ENCODE data around the gene PTPRB.

PTPRB gene

GRCh38 chr12:70659077-70659606 lies 21.9 kb upstream of the PTPRB start:
- ChIA-PET CTCF (interaction anchor here (0.9 kb wide), 1 partner anchor 77 kb away, joined by 3 read pairs; no protein-coding TSS in a partner anchor), POLR2A (no interaction called here)
- Histone ChIP-seq H3K27ac (ENCODE audit: insufficient read depth in 1 of 2, low read depth in 1 of 2, low read length in 2 of 2, poor library complexity in 1 of 2, severe bottlenecking in 2 of 2) (no peak overlapping the region), H3K36me3 (ENCODE audit: control insufficient read depth in 4 of 4, insufficient read depth in 4 of 4, low read length in 3 of 4) (no peaks in the 10 kb centered on the region), H3K27me3 (replicated peaks in 2 of 5; ENCODE audit: control insufficient read depth in 4 of 5, insufficient read depth in 5 of 5, low read length in 4 of 5) (no peaks in the 10 kb centered on the region), H3K4me1 (ENCODE audit: control extremely low read depth in 1 of 4, control insufficient read depth in 4 of 4, insufficient read depth in 4 of 4, low read length in 3 of 4) (peaks cover 0 to 14% (median 1%) of the 10 kb centered on the region in 4 experiments), H3K9me3 (ENCODE audit: control extremely low read depth in 1 of 5, control insufficient read depth in 4 of 5, insufficient read depth in 2 of 5, low read depth in 1 of 5, low read length in 4 of 5) (no peaks in the 10 kb centered on the region), H3K4me3 (ENCODE audit: control insufficient read depth in 1 of 7, extremely low read depth in 1 of 7, insufficient read depth in 4 of 7, low read depth in 2 of 7, low read length in 6 of 7) (no peak overlapping the region)
- WGBS (ENCODE audit: insufficient coverage): 98% methylated on average over 4 of the region's 6 CpGs
- DNase-seq: peak in 1 of 3 donors; percentile 26

- DNase-seq: no peak
- CTCF ChIA-PET: interaction anchor here (1.5 kb wide), 1 partner anchor 82 kb away, joined by 3 read pairs; no protein-coding TSS in a partner anchor
- 90% methylated on average over 4 of the region's 4 CpGs for WGBS (ENCODE audit: insufficient coverage)
Observed at GRCh38 chr12:70657616-70658286, 20.5 kb upstream of the PTPRB start.

GRCh38 chr12:70652451-70652850 lies 15.2 kb upstream of the PTPRB start:
- no peaks in the 10 kb centered on the region for H3K9me3 ChIP-seq (ENCODE audit: control extremely low read depth in 1 of 5, control insufficient read depth in 4 of 5, insufficient read depth in 2 of 5, low read depth in 1 of 5, low read length in 4 of 5)
- H3K27me3 ChIP-seq (replicated peaks in 2 of 5; ENCODE audit: control insufficient read depth in 4 of 5, insufficient read depth in 5 of 5, low read length in 4 of 5): no peaks in the 10 kb centered on the region
- no peak for DNase-seq
- H3K4me3 ChIP-seq (ENCODE audit: control insufficient read depth in 1 of 7, extremely low read depth in 1 of 7, insufficient read depth in 4 of 7, low read depth in 2 of 7, low read length in 6 of 7): no peak overlapping the region
- H3K36me3 ChIP-seq (ENCODE audit: control insufficient read depth in 4 of 4, insufficient read depth in 4 of 4, low read length in 3 of 4): no peaks in the 10 kb centered on the region
- no peaks in the 10 kb centered on the region for H3K4me1 ChIP-seq (ENCODE audit: control extremely low read depth in 1 of 4, control insufficient read depth in 4 of 4, insufficient read depth in 4 of 4, low read length in 3 of 4)
- 100% methylated on average over 1 of the region's 1 CpG for WGBS (ENCODE audit: insufficient coverage)
- ChIA-PET POLR2A (no interaction called here), CTCF (no interaction called here)
- no peak overlapping the region for H3K27ac ChIP-seq (ENCODE audit: insufficient read depth in 1 of 2, low read depth in 1 of 2, low read length in 2 of 2, poor library complexity in 1 of 2, severe bottlenecking in 2 of 2)

More at GRCh38 chr12:70657616-70658286, 20.5 kb upstream of the PTPRB start:
- Histone ChIP-seq H3K27ac (ENCODE audit: insufficient read depth in 1 of 2, low read depth in 1 of 2, low read length in 2 of 2, poor library complexity in 1 of 2, severe bottlenecking in 2 of 2) (no peak overlapping the region), H3K27me3 (replicated peaks in 2 of 5; ENCODE audit: control insufficient read depth in 4 of 5, insufficient read depth in 5 of 5, low read length in 4 of 5) (no peaks in the 10 kb centered on the region), H3K9me3 (ENCODE audit: control extremely low read depth in 1 of 5, control insufficient read depth in 4 of 5, insufficient read depth in 2 of 5, low read depth in 1 of 5, low read length in 4 of 5) (no peaks in the 10 kb centered on the region), H3K36me3 (ENCODE audit: control insufficient read depth in 4 of 4, insufficient read depth in 4 of 4, low read length in 3 of 4) (no peaks in the 10 kb centered on the region), H3K4me1 (ENCODE audit: control extremely low read depth in 1 of 4, control insufficient read depth in 4 of 4, insufficient read depth in 4 of 4, low read length in 3 of 4) (peaks cover 0 to 14% (median 1%) of the 10 kb centered on the region in 4 experiments), H3K4me3 (ENCODE audit: control insufficient read depth in 1 of 7, extremely low read depth in 1 of 7, insufficient read depth in 4 of 7, low read depth in 2 of 7, low read length in 6 of 7) (no peak overlapping the region)
- POLR2A ChIA-PET: interaction anchor here (0.5 kb wide), 1 partner anchor 10 kb away, joined by 3 read pairs; no protein-coding TSS in a partner anchor

GRCh38 chr12:70648831-70649230 lies 11.6 kb upstream of the PTPRB start:
- ChIA-PET POLR2A (no interaction called here), CTCF (no interaction called here)
- no peaks in the 10 kb centered on the region for H3K36me3 ChIP-seq (ENCODE audit: control insufficient read depth in 4 of 4, insufficient read depth in 4 of 4, low read length in 3 of 4)
- no peak for DNase-seq
- H3K9me3 ChIP-seq (ENCODE audit: control extremely low read depth in 1 of 5, control insufficient read depth in 4 of 5, insufficient read depth in 2 of 5, low read depth in 1 of 5, low read length in 4 of 5): no peaks in the 10 kb centered on the region
- WGBS (ENCODE audit: insufficient coverage): no CpG with 5 or more reads among the region's 2 CpGs
- no peak overlapping the region for H3K27ac ChIP-seq (ENCODE audit: insufficient read depth in 1 of 2, low read depth in 1 of 2, low read length in 2 of 2, poor library complexity in 1 of 2, severe bottlenecking in 2 of 2)
- no peak overlapping the region for H3K4me3 ChIP-seq (ENCODE audit: control insufficient read depth in 1 of 7, extremely low read depth in 1 of 7, insufficient read depth in 4 of 7, low read depth in 2 of 7, low read length in 6 of 7)
- H3K27me3 ChIP-seq (replicated peaks in 2 of 5; ENCODE audit: control insufficient read depth in 4 of 5, insufficient read depth in 5 of 5, low read length in 4 of 5): no peaks in the 10 kb centered on the region
- peaks cover 0 to 16% (median 10%) of the 10 kb centered on the region in 4 experiments for H3K4me1 ChIP-seq (ENCODE audit: control extremely low read depth in 1 of 4, control insufficient read depth in 4 of 4, insufficient read depth in 4 of 4, low read length in 3 of 4)

- ChIA-PET POLR2A (no interaction called here), CTCF (interaction anchor here (1.2 kb wide), 1 partner anchor 16 kb away, joined by 4 read pairs; no protein-coding TSS in a partner anchor)
- DNase-seq: no peak
- no peaks in the 10 kb centered on the region for H3K27me3 ChIP-seq (replicated peaks in 2 of 5; ENCODE audit: control insufficient read depth in 4 of 5, insufficient read depth in 5 of 5, low read length in 4 of 5)
- WGBS (ENCODE audit: insufficient coverage): no CpG with 5 or more reads among the region's 2 CpGs
- peaks cover 0 to 16% (median 10%) of the 10 kb centered on the region in 4 experiments for H3K4me1 ChIP-seq (ENCODE audit: control extremely low read depth in 1 of 4, control insufficient read depth in 4 of 4, insufficient read depth in 4 of 4, low read length in 3 of 4)
- no peak overlapping the region for H3K27ac ChIP-seq (ENCODE audit: insufficient read depth in 1 of 2, low read depth in 1 of 2, low read length in 2 of 2, poor library complexity in 1 of 2, severe bottlenecking in 2 of 2)
- H3K36me3 ChIP-seq (ENCODE audit: control insufficient read depth in 4 of 4, insufficient read depth in 4 of 4, low read length in 3 of 4): no peaks in the 10 kb centered on the region
- no peaks in the 10 kb centered on the region for H3K9me3 ChIP-seq (ENCODE audit: control extremely low read depth in 1 of 5, control insufficient read depth in 4 of 5, insufficient read depth in 2 of 5, low read depth in 1 of 5, low read length in 4 of 5)
- no peak overlapping the region for H3K4me3 ChIP-seq (ENCODE audit: control insufficient read depth in 1 of 7, extremely low read depth in 1 of 7, insufficient read depth in 4 of 7, low read depth in 2 of 7, low read length in 6 of 7)
Observed at GRCh38 chr12:70648191-70648590, 11.0 kb upstream of the PTPRB start.

GRCh38 chr12:70646850-70647249 lies 9.6 kb upstream of the PTPRB start:
- ChIA-PET POLR2A (no interaction called here), CTCF (no interaction called here)
- Histone ChIP-seq H3K4me3 (ENCODE audit: control insufficient read depth in 1 of 7, extremely low read depth in 1 of 7, insufficient read depth in 4 of 7, low read depth in 2 of 7, low read length in 6 of 7) (no peak overlapping the region), H3K36me3 (ENCODE audit: control insufficient read depth in 4 of 4, insufficient read depth in 4 of 4, low read length in 3 of 4) (no peaks in the 10 kb centered on the region), H3K27me3 (replicated peaks in 2 of 5; ENCODE audit: control insufficient read depth in 4 of 5, insufficient read depth in 5 of 5, low read length in 4 of 5) (no peaks in the 10 kb centered on the region), H3K4me1 (ENCODE audit: control extremely low read depth in 1 of 4, control insufficient read depth in 4 of 4, insufficient read depth in 4 of 4, low read length in 3 of 4) (peaks cover 0 to 16% (median 10%) of the 10 kb centered on the region in 4 experiments), H3K9me3 (ENCODE audit: control extremely low read depth in 1 of 5, control insufficient read depth in 4 of 5, insufficient read depth in 2 of 5, low read depth in 1 of 5, low read length in 4 of 5) (no peaks in the 10 kb centered on the region), H3K27ac (ENCODE audit: insufficient read depth in 1 of 2, low read depth in 1 of 2, low read length in 2 of 2, poor library complexity in 1 of 2, severe bottlenecking in 2 of 2) (no peak overlapping the region)
- WGBS (ENCODE audit: insufficient coverage): no CpG with 5 or more reads among the region's 1 CpG
- no peak for DNase-seq

GRCh38 chr12:70645494-70646317 lies 8.5 kb upstream of the PTPRB start:
- H3K9me3 ChIP-seq (ENCODE audit: control extremely low read depth in 1 of 5, control insufficient read depth in 4 of 5, insufficient read depth in 2 of 5, low read depth in 1 of 5, low read length in 4 of 5): no peaks in the 10 kb centered on the region
- H3K4me1 ChIP-seq (ENCODE audit: control extremely low read depth in 1 of 4, control insufficient read depth in 4 of 4, insufficient read depth in 4 of 4, low read length in 3 of 4): peaks cover 0 to 16% (median 10%) of the 10 kb centered on the region in 4 experiments
- peak overlapping the region in 5 of 7 experiments; percentile 14 to 22 (median 19) for H3K4me3 ChIP-seq (ENCODE audit: control insufficient read depth in 1 of 7, extremely low read depth in 1 of 7, insufficient read depth in 4 of 7, low read depth in 2 of 7, low read length in 6 of 7)
- peak overlapping the region; percentile 35 to 65 for H3K27ac ChIP-seq (ENCODE audit: insufficient read depth in 1 of 2, low read depth in 1 of 2, low read length in 2 of 2, poor library complexity in 1 of 2, severe bottlenecking in 2 of 2)
- ChIA-PET CTCF (no interaction called here), POLR2A (no interaction called here)
- WGBS (ENCODE audit: insufficient coverage): 40% methylated on average over 3 of the region's 10 CpGs
- no peaks in the 10 kb centered on the region for H3K27me3 ChIP-seq (replicated peaks in 2 of 5; ENCODE audit: control insufficient read depth in 4 of 5, insufficient read depth in 5 of 5, low read length in 4 of 5)
- no peaks in the 10 kb centered on the region for H3K36me3 ChIP-seq (ENCODE audit: control insufficient read depth in 4 of 4, insufficient read depth in 4 of 4, low read length in 3 of 4)
- DNase-seq: peak; percentile 36 to 89 (median 82)

All from common myeloid progenitor, CD34-positive (primary cell).